SK-N-SH (cell line): ENCODE data around the gene MACIR.

Source experiments
- GATA2 ChIP-seq: sonication (generic); formaldehyde crosslinking; IDR thresholded peaks from 2 replicates; pipeline ENCODE4 v1.5.0; 2020; ENCODE audit warnings: mild to moderate bottlenecking, missing genetic modification reagents
- JUND ChIP-seq: IDR thresholded peaks from 2 replicates; pipeline ENCODE4 v1.4.0; 2012
- NFIC ChIP-seq: IDR thresholded peaks from 2 replicates; pipeline ENCODE4 v1.4.0; 2012; ENCODE audit warnings: borderline replicate concordance
- PBX3 ChIP-seq: IDR thresholded peaks from 2 replicates; pipeline ENCODE4; 2012
- POLR2AphosphoS5 ChIP-seq: IDR thresholded peaks from 2 replicates; pipeline ENCODE4 v1.6.1; 2012; ENCODE audit warnings: low read depth, low read length
- RAD21 ChIP-seq: IDR thresholded peaks from 2 replicates; pipeline ENCODE4 v1.6.1; 2012; ENCODE audit warnings: mild to moderate bottlenecking, low read length
- RCOR1 ChIP-seq: fragments of 150-350 bp; IDR thresholded peaks from 2 replicates; pipeline ENCODE4 v1.6.1; 2017; ENCODE audit warnings: antibody characterized with exemption, low read length
- RFX5 ChIP-seq: IDR thresholded peaks from 2 replicates; pipeline ENCODE4 v1.6.1; 2012; ENCODE audit warnings: mild to moderate bottlenecking, improper control_type of control experiment, low read length
- SIN3A ChIP-seq: IDR thresholded peaks from 2 replicates; pipeline ENCODE4 v1.6.1; 2012; ENCODE audit warnings: low read depth, mild to moderate bottlenecking, low read length, moderate library complexity, borderline replicate concordance
- TCF12 ChIP-seq: IDR thresholded peaks from 2 replicates; pipeline ENCODE4 v1.4.0; 2012
- TF ChIP-seq, protein P1 (sequence below): fragments of 200-600 bp; sonication (generic); IDR thresholded peaks from 2 replicates; pipeline ENCODE4 v1.6.1; 2017; ENCODE audit warnings: antibody characterized with exemption, mild to moderate bottlenecking, moderate library complexity
- TF ChIP-seq, protein P2 (sequence below): IDR thresholded peaks from 2 replicates; pipeline ENCODE4 v1.4.0; 2012; ENCODE audit warnings: low read depth

DNA sequence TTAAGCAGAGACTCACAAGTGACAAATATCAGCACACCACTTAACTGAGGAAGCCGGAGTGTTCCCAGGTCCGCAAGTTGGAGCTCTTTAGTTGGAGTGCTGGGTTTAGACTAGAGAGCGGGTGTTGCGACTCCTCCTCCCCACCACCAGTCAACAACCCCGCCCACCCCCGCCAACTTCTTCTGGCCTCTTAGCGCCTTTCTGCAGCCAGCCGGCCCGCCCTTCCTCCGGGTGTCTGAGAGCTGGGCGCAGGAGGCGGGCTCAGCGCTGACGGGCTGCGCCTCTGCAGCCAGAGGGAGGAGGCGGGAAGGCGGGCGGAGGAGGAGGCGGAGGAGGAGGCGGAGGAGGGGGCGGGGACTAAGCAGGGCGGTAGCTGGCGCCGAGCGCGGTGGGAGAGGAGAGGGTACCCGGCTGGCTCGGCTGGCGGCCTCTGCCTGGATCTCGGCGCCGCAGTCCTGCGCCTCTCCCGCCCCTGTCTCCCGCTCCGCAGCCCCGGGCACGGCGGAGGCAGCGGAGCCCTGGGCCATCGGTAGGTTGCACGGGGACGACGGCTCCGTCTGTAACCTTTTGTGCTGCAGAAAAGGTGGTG lies at the start of gene MACIR:
- TF ChIP-seq, protein P1, sequence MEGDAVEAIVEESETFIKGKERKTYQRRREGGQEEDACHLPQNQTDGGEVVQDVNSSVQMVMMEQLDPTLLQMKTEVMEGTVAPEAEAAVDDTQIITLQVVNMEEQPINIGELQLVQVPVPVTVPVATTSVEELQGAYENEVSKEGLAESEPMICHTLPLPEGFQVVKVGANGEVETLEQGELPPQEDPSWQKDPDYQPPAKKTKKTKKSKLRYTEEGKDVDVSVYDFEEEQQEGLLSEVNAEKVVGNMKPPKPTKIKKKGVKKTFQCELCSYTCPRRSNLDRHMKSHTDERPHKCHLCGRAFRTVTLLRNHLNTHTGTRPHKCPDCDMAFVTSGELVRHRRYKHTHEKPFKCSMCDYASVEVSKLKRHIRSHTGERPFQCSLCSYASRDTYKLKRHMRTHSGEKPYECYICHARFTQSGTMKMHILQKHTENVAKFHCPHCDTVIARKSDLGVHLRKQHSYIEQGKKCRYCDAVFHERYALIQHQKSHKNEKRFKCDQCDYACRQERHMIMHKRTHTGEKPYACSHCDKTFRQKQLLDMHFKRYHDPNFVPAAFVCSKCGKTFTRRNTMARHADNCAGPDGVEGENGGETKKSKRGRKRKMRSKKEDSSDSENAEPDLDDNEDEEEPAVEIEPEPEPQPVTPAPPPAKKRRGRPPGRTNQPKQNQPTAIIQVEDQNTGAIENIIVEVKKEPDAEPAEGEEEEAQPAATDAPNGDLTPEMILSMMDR, result peak; percentile 12; the same call in 1 of the 2 replicates
- TF ChIP-seq RCOR1 (peak; percentile 11; the same call in 1 of the 2 replicates), POLR2AphosphoS5 (peak; percentile 81), GATA2 (no peak), TCF12 (no peak), SIN3A (peak; percentile 61; the same call in 1 of the 2 replicates), PBX3 (no peak), RFX5 (0 out of 2 replicates have a peak, but pooled peaks have one; percentile 6), RAD21 (peak; percentile 23; the same call in 1 of the 2 replicates), JUND (no peak), NFIC (no peak)
- TF ChIP-seq, protein P2, sequence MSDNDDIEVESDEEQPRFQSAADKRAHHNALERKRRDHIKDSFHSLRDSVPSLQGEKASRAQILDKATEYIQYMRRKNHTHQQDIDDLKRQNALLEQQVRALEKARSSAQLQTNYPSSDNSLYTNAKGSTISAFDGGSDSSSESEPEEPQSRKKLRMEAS, result 0 out of 2 replicates have a peak, but pooled peaks have one; percentile 9
